HG03060 (cell line): Measurements from ENCODE around the gene RHOB.
"Not testable (repeated sequence)": the region's sequence is repeated elsewhere in the genome, so short reads cannot be mapped to it uniquely, and the experiment has no call there.

Source experiments
- ATAC-seq: cut with Tn5 transposase; IDR thresholded peaks from one replicate; pipeline ENCODE4 v1.9.1; 2021; ENCODE audit warnings: low read depth, moderate number of reproducible peaks; ENCODE audit not compliant: unreplicated experiment

Gene RHOB

DNA sequence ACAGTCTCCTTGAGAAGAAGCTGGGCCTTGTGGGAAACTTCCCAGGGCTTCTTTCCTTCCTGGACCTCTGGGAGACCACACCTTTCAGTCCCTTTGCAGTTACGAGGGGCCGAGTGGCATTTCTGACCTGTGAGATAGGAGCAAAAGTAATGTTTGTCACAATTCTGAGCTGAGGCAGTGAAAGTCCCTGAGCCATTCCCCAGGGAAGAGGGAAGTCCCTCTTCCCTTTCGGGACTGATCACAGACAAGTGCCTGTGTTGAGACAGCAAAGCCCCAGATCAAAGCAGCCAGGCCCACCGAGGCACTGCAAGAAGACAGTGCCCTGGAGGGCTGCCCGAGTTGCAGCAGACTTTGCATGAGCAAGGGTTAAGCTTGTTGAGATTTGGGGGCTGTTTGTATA is 41.9 kb downstream of the RHOB start:
- no peak for ATAC-seq

DNA sequence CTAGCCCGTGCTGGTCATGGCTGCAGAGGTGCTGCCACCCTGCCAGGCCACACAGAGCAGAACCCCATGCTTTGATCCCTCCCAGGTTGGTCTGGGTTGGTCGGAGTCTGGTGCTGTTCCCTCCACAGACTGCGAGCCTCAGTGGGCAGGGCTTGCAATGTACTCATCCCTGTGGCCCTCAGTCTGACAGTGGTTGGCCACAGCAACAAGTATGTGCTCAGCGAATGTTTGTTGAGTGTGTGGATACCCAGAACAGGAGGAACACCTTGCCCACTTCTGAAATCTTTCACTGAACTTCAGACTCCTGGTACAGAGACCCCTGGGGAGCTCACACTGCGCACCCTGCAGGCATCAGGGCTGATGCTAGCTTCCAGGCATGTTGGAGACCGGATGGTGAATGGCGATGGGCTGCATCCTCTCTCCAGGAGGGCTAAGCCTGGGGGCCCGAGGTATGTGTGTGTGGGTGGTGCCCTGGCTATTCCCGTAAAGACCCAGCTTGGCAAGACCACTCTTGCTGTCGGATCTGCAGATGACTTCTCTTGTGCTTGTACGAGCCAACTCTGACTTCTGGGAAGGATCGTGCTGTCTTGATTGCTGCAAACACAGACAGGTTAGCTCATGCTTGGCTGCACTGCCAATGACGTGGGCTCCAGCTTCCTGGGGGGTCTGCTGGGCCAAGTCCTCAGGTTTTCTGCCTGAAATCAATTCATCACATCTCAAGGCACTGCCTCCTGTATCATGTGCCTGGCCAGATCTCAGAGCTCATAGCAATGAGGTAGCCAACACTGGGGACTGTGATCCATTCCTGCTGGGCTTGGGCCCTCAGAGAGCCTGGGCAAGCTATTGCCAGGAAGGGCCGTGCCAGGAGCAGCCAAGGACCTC is 43.7 kb downstream of the RHOB start:
- no peak for ATAC-seq

DNA sequence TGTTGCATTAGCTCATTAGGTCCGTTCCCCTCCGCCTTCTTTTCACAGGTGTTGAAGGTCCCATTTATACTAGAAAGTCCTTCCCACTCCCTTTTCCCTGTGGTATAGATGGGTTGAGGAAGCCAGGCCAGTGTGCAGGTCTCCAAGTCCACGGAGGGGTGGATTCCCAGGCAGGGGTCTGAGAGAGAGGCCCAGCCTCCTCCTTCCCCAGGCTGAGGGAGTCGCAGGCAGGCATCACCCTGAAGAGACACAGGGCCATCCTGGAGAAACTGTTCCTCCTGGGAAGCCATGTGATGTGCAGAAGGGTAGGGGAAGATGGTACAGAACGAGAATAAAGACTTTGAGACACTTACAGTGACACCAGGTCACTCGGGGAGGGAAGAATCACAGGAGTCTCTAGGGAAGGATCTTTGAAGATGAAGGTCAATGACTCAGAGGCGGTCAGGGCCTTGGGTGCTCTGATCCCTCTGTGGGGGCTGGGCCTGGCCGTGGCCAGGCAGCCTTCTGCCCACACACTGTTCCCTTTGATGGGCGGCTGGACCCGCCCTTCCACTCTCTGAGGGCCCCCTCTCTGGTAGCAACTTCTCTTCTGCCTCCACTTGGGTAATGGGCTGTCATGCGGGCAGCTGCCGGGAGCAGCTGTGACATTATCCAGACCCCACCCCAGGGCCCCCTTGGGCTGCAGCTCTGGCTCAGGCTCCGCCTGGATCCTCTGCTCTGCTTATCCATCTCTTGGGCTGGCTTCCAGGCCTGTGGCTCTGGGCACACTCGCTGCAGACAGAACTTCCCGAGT is 45.1 kb downstream of the RHOB start:
- no peak for ATAC-seq

DNA sequence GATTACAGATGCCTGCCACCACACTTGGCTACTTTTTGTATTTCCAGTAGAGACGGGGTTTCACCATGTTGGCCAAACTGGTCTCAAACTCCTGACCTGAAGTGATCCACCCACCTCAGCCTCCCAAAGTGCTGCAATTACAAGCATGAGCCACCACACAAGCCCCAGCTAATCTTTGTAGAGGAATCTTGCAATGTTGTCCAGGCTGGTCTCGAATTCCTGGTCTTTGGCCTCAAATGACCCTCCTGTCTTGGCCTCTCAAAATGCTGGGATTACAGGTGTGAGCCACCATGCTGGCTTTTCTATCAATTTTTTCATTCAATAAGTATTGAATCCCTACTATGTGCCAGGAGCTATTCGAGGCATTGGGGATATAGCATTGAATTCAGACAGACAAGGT is 46.2 kb downstream of the RHOB start:
- ATAC-seq: not testable (repeated sequence)

DNA sequence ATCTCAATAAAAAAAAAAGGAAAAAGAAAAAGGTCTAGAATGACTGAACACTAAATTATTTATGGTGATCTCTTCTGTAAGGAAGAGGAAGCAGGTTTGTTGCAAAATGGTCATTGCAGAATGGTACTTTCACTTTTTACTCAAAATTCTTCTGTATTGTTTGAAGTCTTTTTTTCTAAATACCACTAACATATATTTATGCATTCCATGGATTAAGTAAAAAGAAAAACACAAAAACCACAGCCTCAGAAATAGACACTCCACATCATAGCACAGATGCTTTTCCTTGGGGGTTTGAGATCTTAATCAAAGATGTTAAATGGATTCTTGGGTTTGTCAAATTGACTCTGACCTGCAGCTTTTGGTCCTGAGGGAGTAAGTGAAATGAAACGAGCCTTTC is 47.4 kb downstream of the RHOB start:
- no peak for ATAC-seq

DNA sequence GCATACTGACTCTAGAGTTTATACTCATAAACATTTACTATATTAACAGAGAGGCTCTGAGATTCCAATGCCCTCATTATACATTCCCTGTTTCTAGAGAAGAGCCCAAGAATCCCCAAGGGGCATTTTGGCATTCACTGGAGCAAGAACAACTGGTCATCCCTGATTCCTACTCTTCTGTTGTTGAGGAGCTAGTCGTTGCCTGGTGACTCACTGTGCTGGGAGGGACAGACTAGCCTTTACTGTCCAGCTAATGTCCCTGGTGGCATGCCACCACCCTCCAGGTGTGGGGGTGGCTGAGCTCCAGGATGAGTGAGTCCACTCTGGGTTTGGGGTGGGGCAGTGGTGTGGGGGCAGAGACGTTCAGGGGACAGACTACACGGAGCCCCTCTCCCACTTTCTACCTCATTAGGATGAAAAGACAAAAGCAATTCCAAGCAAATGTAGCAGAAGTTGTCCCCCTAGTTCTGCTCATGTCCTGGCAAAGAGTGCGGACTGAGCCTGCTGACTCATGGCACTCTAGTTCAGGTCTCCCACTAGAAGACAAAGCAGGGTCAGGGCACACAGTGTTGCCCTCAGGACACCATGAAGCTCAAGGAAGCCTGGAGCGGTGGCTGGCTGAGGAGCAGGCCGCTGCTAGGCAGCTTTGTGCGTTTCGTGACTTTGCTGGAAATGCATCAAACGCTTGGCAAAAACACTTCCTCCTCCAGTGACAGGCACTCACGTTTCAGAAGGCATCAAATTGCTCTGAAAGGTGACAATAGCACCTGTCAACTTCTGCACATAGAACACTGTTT is 49.4 kb downstream of the RHOB start:
- ATAC-seq: no peak

DNA sequence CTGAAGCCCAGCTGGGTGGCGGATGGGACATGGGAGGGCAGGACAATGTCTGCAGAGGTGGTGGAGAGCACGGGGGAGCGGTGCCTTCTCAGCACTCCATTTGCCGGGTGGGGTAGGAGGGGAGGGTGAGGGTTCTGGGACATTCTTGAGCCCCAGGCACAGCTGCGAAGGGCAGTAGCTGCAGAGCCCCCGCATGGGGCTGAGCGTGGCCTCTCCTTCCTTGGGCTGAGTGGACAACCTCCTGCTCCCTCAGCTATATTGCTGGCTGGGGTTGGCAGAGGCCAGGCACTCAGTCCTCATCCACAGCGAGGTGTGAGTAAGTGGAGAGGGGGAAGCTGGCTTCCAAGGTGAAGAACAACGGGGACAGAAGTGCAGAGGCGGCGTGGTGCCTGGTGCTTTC is 50.1 kb downstream of the RHOB start:
- no peak for ATAC-seq
